Astrocyte (in vitro differentiated cells and primary cell): ENCODE measurements around the gene RAB11FIP5. TPM values are rescaled to one million over a fixed set of nuclear protein-coding genes. Genes with fewer than 3 reads are reported as not detected.

Experiments used
- DNase-seq: peaks from one replicate; pipeline ENCODE4 v3.0.0-alpha.2; 2010; ENCODE audit warnings: low read depth
- FAIRE-seq: peaks from 2 replicates; lab custom pipeline; 2011; peaks lifted over from hg19 to GRCh38; lab: Jason Lieb, UNC
- H2AFZ ChIP-seq: 2 replicates; pipeline ENCODE4 v1.6.0; 2012; ENCODE audit warnings: low read depth, low read length, inconsistent platforms
- H3K27ac ChIP-seq: 2 replicates; pipeline ENCODE4 v1.5.1; 2011; ENCODE audit warnings: low read depth, low read length, inconsistent platforms
- H3K27me3 ChIP-seq: 2 replicates; pipeline ENCODE4 v1.6.0; 2011; ENCODE audit warnings: low read length, inconsistent platforms; ENCODE audit not compliant: insufficient read depth
- H3K36me3 ChIP-seq: 2 replicates; pipeline ENCODE4 v1.5.1; 2011; ENCODE audit warnings: low read length, inconsistent platforms; ENCODE audit not compliant: insufficient read depth
- H3K4me1 ChIP-seq: 2 replicates; pipeline ENCODE4 v1.5.1; 2011; ENCODE audit warnings: low read length, inconsistent platforms; ENCODE audit not compliant: insufficient read depth
- H3K4me2 ChIP-seq: 2 replicates; pipeline ENCODE4 v1.6.0; 2012; ENCODE audit warnings: low read length, inconsistent platforms
- H3K4me3 ChIP-seq: 2 replicates; pipeline ENCODE4 v1.5.1; 2011; ENCODE audit warnings: low read depth, mild to moderate bottlenecking, low read length, inconsistent platforms; ENCODE audit not compliant: insufficient read depth
- H3K79me2 ChIP-seq: 2 replicates; pipeline ENCODE4 v1.6.0; 2012; ENCODE audit warnings: mild to moderate bottlenecking, low read length, inconsistent platforms; ENCODE audit not compliant: insufficient read depth
- H3K9ac ChIP-seq: 2 replicates; pipeline ENCODE4 v1.6.0; 2012; ENCODE audit warnings: mild to moderate bottlenecking, low read length, inconsistent platforms
- H3K9me3 ChIP-seq: 2 replicates; pipeline ENCODE4 v1.5.1; 2012; ENCODE audit warnings: low read depth, mild to moderate bottlenecking, low read length, inconsistent platforms; ENCODE audit not compliant: insufficient read depth
- H4K20me1 ChIP-seq: 2 replicates; pipeline ENCODE4 v1.6.0; 2012; ENCODE audit warnings: low read length, inconsistent platforms; ENCODE audit not compliant: insufficient read depth
- H3K27ac Mint-ChIP-seq: one replicate; pipeline ENCODE4 v1.8.0; 2021; ENCODE audit warnings: mild to moderate bottlenecking, mixed read lengths; ENCODE audit not compliant: unreplicated experiment
- H3K27me3 Mint-ChIP-seq: one replicate; pipeline ENCODE4 v1.8.0; 2021; ENCODE audit warnings: low read depth, mixed read lengths; ENCODE audit not compliant: unreplicated experiment
- H3K36me3 Mint-ChIP-seq: one replicate; pipeline ENCODE4 v1.8.0; 2021; ENCODE audit warnings: low read depth, mixed read lengths; ENCODE audit not compliant: unreplicated experiment
- H3K4me1 Mint-ChIP-seq: one replicate; pipeline ENCODE4 v1.8.0; 2021; ENCODE audit warnings: low read depth, mixed read lengths; ENCODE audit not compliant: unreplicated experiment
- H3K4me3 Mint-ChIP-seq: one replicate; pipeline ENCODE4 v1.8.0; 2021; ENCODE audit warnings: mild to moderate bottlenecking, moderate library complexity, mixed read lengths; ENCODE audit not compliant: unreplicated experiment
- H3K9me3 Mint-ChIP-seq: one replicate; pipeline ENCODE4 v1.8.0; 2021; ENCODE audit warnings: mild to moderate bottlenecking, mixed read lengths; ENCODE audit not compliant: unreplicated experiment
- EZH2 ChIP-seq: IDR thresholded peaks from 2 replicates; pipeline ENCODE4 v1.6.1; 2012; ENCODE audit warnings: mild to moderate bottlenecking, low read length, inconsistent platforms; ENCODE audit not compliant: insufficient read depth
- total RNA-seq: library from RNA; stranded (reverse); gene quantifications from 2 replicates; pipeline ENCODE4 v1.2.1, GENCODE V29; 2021
- TF ChIP-seq, protein P1 (sequence below): IDR thresholded peaks from 2 replicates; pipeline ENCODE4 v1.5.1; 2011; ENCODE audit warnings: low read depth, mild to moderate bottlenecking, inconsistent platforms, low read length, moderate library complexity; ENCODE audit not compliant: insufficient read depth

Gene RAB11FIP5
- total RNA-seq, 1 donor from 2014 or later = 56.0 TPM

DNA sequence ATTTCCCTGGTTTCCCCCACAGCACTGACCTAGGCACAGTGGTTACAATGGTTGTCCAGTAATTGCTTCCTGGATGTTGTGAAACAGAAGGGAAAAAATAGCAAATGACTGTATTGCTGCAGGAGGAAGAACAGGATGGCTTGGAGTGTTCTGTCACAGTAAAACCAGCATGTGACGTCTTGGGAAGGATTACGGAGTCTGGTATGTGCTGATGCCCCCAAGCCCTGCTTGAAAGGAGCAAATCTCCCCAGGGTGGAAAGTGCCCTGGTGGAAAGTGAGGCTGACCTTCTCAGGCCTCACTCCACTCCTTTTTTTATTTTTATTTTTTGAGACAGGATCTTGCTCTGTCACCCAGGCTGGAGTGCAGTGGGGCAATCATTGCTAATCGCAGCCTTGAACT lies 7.8 kb downstream of the RAB11FIP5 start:
- H3K27me3 Mint-ChIP-seq = no peaks in the 10 kb centered on the region
- Histone ChIP-seq H3K4me1 (peaks cover 35% of the 10 kb centered on the region), H3K27ac (no peak overlapping the region), H3K4me2 (no peak overlapping the region), H3K9me3 (no peaks in the 10 kb centered on the region), H4K20me1 (peaks cover 96% of the 10 kb centered on the region), H2AFZ (no peak overlapping the region), H3K36me3 (no peaks in the 10 kb centered on the region), H3K79me2 (peaks cover 94% of the 10 kb centered on the region), H3K4me3 (no peak overlapping the region), H3K27me3 (no peaks in the 10 kb centered on the region), H3K9ac (no peak overlapping the region)
- no peaks in the 10 kb centered on the region for H3K9me3 Mint-ChIP-seq
- TF ChIP-seq EZH2 = no peak
- TF ChIP-seq, protein P1, sequence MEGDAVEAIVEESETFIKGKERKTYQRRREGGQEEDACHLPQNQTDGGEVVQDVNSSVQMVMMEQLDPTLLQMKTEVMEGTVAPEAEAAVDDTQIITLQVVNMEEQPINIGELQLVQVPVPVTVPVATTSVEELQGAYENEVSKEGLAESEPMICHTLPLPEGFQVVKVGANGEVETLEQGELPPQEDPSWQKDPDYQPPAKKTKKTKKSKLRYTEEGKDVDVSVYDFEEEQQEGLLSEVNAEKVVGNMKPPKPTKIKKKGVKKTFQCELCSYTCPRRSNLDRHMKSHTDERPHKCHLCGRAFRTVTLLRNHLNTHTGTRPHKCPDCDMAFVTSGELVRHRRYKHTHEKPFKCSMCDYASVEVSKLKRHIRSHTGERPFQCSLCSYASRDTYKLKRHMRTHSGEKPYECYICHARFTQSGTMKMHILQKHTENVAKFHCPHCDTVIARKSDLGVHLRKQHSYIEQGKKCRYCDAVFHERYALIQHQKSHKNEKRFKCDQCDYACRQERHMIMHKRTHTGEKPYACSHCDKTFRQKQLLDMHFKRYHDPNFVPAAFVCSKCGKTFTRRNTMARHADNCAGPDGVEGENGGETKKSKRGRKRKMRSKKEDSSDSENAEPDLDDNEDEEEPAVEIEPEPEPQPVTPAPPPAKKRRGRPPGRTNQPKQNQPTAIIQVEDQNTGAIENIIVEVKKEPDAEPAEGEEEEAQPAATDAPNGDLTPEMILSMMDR = no peak
- H3K4me3 Mint-ChIP-seq = no peak overlapping the region
- H3K27ac Mint-ChIP-seq = no peak overlapping the region
- peaks cover 44% of the 10 kb centered on the region for H3K4me1 Mint-ChIP-seq
- DNase-seq = no peak
- peaks cover 26% of the 10 kb centered on the region for H3K36me3 Mint-ChIP-seq
- FAIRE-seq = no peak

DNA sequence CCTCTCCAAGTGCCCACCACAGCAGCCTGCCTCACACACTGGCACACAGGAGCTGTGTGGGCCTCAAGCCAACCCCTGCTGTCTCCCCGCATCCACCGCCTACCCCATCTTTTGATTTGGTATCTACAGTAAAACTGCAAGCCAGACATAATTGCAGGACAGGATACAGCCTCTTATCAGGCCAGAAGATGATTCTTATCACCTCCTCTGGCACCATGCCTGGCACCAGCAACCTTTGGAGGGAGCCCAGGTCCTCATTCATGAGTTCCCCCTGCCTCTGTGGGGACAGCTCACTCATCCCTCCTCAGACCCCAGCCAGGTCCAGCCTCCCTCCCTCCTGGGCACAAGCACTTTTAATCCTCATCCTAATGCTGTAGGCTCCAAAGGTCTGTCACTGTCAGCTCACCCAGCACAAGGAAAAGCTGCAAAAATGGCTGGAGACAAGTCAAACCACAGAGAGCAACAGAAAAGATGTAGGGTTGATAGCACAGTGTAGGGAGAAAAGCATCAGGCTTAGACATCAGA lies 9.7 kb downstream of the RAB11FIP5 start:
- H3K4me2 ChIP-seq = peak overlapping the region; percentile 8
- peaks cover 94% of the 10 kb centered on the region for H4K20me1 ChIP-seq
- no peak overlapping the region for H2AFZ ChIP-seq
- H3K9me3 ChIP-seq = no peaks in the 10 kb centered on the region
- no peaks in the 10 kb centered on the region for H3K27me3 ChIP-seq
- peaks cover 92% of the 10 kb centered on the region for H3K79me2 ChIP-seq
- H3K27ac ChIP-seq = no peak overlapping the region
- Mint-ChIP-seq H3K36me3 (peaks cover 20% of the 10 kb centered on the region), H3K9me3 (no peaks in the 10 kb centered on the region), H3K27ac (peak overlapping the region; percentile 66), H3K27me3 (no peaks in the 10 kb centered on the region), H3K4me3 (peak overlapping the region; percentile 23), H3K4me1 (peaks cover 33% of the 10 kb centered on the region)
- H3K9ac ChIP-seq = no peak overlapping the region
- H3K36me3 ChIP-seq = no peaks in the 10 kb centered on the region
- DNase-seq = no peak
- H3K4me3 ChIP-seq = no peak overlapping the region
- FAIRE-seq = no peak
- no peak for TF ChIP-seq EZH2
- TF ChIP-seq, protein P1 = no peak
- peaks cover 33% of the 10 kb centered on the region for H3K4me1 ChIP-seq

DNA sequence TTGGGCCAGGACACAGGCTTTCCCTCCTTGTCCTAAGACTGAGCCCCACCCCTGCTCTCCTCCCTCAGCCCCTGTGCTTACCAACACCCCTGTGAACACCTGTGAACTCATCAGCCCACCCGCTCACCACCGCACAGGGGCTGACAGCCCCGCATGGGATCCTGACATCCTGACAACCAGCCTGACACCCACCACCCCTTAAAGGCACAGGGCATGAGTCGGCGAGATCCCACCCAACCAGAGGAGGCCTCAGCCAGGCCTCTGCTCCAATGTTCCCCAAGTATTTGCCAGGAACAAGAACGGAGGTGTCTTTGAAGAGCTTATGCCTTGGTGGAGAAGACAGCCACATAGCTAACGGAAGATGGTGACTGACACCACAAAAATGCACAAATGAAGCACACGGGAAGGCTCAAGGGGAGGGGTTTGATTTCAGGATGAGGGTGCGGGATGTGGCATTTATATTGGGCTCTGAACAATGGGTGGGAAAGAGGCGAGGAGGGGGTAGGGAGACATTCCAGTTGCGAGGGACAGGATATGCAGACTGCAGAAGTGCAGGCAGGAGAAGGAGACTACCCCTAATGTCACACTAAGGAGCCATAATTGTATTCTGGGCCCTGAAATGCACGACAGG lies 11.0 kb downstream of the RAB11FIP5 start:
- Mint-ChIP-seq H3K4me1 (peaks cover 27% of the 10 kb centered on the region), H3K4me3 (no peak overlapping the region), H3K27ac (peak overlapping the region; percentile 56), H3K36me3 (peaks cover 12% of the 10 kb centered on the region), H3K27me3 (no peaks in the 10 kb centered on the region), H3K9me3 (no peaks in the 10 kb centered on the region)
- Histone ChIP-seq H3K79me2 (peaks cover 90% of the 10 kb centered on the region), H3K9ac (peak overlapping the region; percentile 25), H4K20me1 (peaks cover 94% of the 10 kb centered on the region), H3K9me3 (no peaks in the 10 kb centered on the region), H3K4me1 (peaks cover 27% of the 10 kb centered on the region), H3K36me3 (no peaks in the 10 kb centered on the region), H3K27me3 (no peaks in the 10 kb centered on the region), H3K27ac (peak overlapping the region; percentile 35), H3K4me2 (peak overlapping the region; percentile 65), H2AFZ (no peak overlapping the region), H3K4me3 (no peak overlapping the region)
- FAIRE-seq (no peak), DNase-seq (peak; percentile 47)
- TF ChIP-seq EZH2 = no peak
- TF ChIP-seq, protein P1 = no peak
